HUES48 (cell line): Measurements from ENCODE around the gene SWT1.
"Not testable (repeated sequence)": the region's sequence is repeated elsewhere in the genome, so short reads cannot be mapped to it uniquely, and the experiment has no call there.

Experiments used
- H3K27ac ChIP-seq: one replicate; pipeline ENCODE4 v1.7.0; 2013; ENCODE audit warnings: low read depth, low read length, inconsistent platforms
- H3K27me3 ChIP-seq: 2 replicates; pipeline ENCODE4 v1.6.1; 2013; ENCODE audit warnings: mild to moderate bottlenecking, low read length; ENCODE audit not compliant: control insufficient read depth, insufficient read depth
- H3K36me3 ChIP-seq: 2 replicates; pipeline ENCODE4 v1.6.1; 2013; ENCODE audit warnings: low read length; ENCODE audit not compliant: control insufficient read depth, insufficient read depth
- H3K4me1 ChIP-seq: 2 replicates; pipeline ENCODE4 v1.6.1; 2013; ENCODE audit warnings: mild to moderate bottlenecking, low read length; ENCODE audit not compliant: control insufficient read depth, insufficient read depth
- H3K4me3 ChIP-seq: 2 replicates; pipeline ENCODE4 v1.5.1; 2013; ENCODE audit warnings: mild to moderate bottlenecking, low read depth, low read length
- H3K9ac ChIP-seq: 2 replicates; pipeline ENCODE4 v1.6.1; 2013; ENCODE audit warnings: mild to moderate bottlenecking, low read depth, low read length, moderate library complexity
- H3K9me3 ChIP-seq: 2 replicates; pipeline ENCODE4 v1.6.1; 2013; ENCODE audit warnings: low read length; ENCODE audit not compliant: control insufficient read depth, insufficient read depth

SWT1 gene

GRCh38 chr1:185319139-185319475 is 162.1 kb downstream of the SWT1 start:
- H3K4me1 ChIP-seq = peaks cover 12% of the 10 kb centered on the region
- no peaks in the 10 kb centered on the region for H3K36me3 ChIP-seq
- no peak overlapping the region for H3K27ac ChIP-seq
- no peak overlapping the region for H3K9ac ChIP-seq
- no peaks in the 10 kb centered on the region for H3K27me3 ChIP-seq
- no peaks in the 10 kb centered on the region for H3K9me3 ChIP-seq
- H3K4me3 ChIP-seq = no peak overlapping the region

GRCh38 chr1:185321104-185321503 is 164.1 kb downstream of the SWT1 start:
- not testable (repeated sequence) for H3K27me3 ChIP-seq, H3K4me3 ChIP-seq, H3K36me3 ChIP-seq, H3K9ac ChIP-seq, H3K9me3 ChIP-seq, H3K27ac ChIP-seq, H3K4me1 ChIP-seq

- not testable (repeated sequence) for H3K27me3 ChIP-seq, H3K9me3 ChIP-seq, H3K4me3 ChIP-seq, H3K27ac ChIP-seq, H3K4me1 ChIP-seq, H3K9ac ChIP-seq, H3K36me3 ChIP-seq
Measured at GRCh38 chr1:185321653-185322221, 164.8 kb downstream of the SWT1 start.

GRCh38 chr1:185322636-185323035 is 165.7 kb downstream of the SWT1 start:
- Histone ChIP-seq H3K27me3 (no peaks in the 10 kb centered on the region), H3K9ac (no peak overlapping the region), H3K27ac (no peak overlapping the region), H3K4me1 (peaks cover 2% of the 10 kb centered on the region; the same call in 1 of the 2 replicates), H3K9me3 (no peaks in the 10 kb centered on the region), H3K36me3 (no peaks in the 10 kb centered on the region), H3K4me3 (no peak overlapping the region)

- H3K36me3 ChIP-seq = no peaks in the 10 kb centered on the region
- H3K9me3 ChIP-seq = no peaks in the 10 kb centered on the region
- H3K27me3 ChIP-seq = no peaks in the 10 kb centered on the region
- peaks cover 4% of the 10 kb centered on the region; the same call in 1 of the 2 replicates for H3K4me1 ChIP-seq
- no peak overlapping the region for H3K4me3 ChIP-seq
- no peak overlapping the region for H3K9ac ChIP-seq
- no peak overlapping the region for H3K27ac ChIP-seq
Measured at GRCh38 chr1:185324118-185324517, 167.2 kb downstream of the SWT1 start.

- Histone ChIP-seq H3K4me3 (no peak overlapping the region), H3K27ac (no peak overlapping the region), H3K9ac (no peak overlapping the region), H3K4me1 (peaks cover 5% of the 10 kb centered on the region; the same call in 1 of the 2 replicates), H3K27me3 (no peaks in the 10 kb centered on the region), H3K9me3 (no peaks in the 10 kb centered on the region), H3K36me3 (no peaks in the 10 kb centered on the region)
Measured at GRCh38 chr1:185325413-185325812, 168.4 kb downstream of the SWT1 start.

GRCh38 chr1:185328255-185328654 is 171.3 kb downstream of the SWT1 start:
- H3K4me1 ChIP-seq = peaks cover 5% of the 10 kb centered on the region; the same call in 1 of the 2 replicates
- no peak overlapping the region for H3K27ac ChIP-seq
- H3K36me3 ChIP-seq = no peaks in the 10 kb centered on the region
- no peaks in the 10 kb centered on the region for H3K27me3 ChIP-seq
- no peak overlapping the region for H3K4me3 ChIP-seq
- H3K9ac ChIP-seq = no peak overlapping the region
- H3K9me3 ChIP-seq = no peaks in the 10 kb centered on the region

- Histone ChIP-seq H3K9me3 (no peaks in the 10 kb centered on the region), H3K36me3 (no peaks in the 10 kb centered on the region), H3K9ac (no peak overlapping the region), H3K27me3 (no peaks in the 10 kb centered on the region), H3K4me1 (0 out of 2 replicates have a peak, but pooled peaks cover under 1% of the 10 kb centered on the region), H3K4me3 (no peak overlapping the region), H3K27ac (no peak overlapping the region)
Measured at GRCh38 chr1:185334182-185334581, 177.2 kb downstream of the SWT1 start.

- Histone ChIP-seq H3K9ac (no peak overlapping the region), H3K9me3 (no peaks in the 10 kb centered on the region)
Measured at GRCh38 chr1:185337246-185337645, 180.3 kb downstream of the SWT1 start.

GRCh38 chr1:185338719-185339622 is 182.0 kb downstream of the SWT1 start:
- no peaks in the 10 kb centered on the region for H3K36me3 ChIP-seq
- H3K27me3 ChIP-seq = no peaks in the 10 kb centered on the region
- H3K4me3 ChIP-seq = no peak overlapping the region
- H3K4me1 ChIP-seq = no peaks in the 10 kb centered on the region
- H3K27ac ChIP-seq = no peak overlapping the region
- H3K9me3 ChIP-seq = no peaks in the 10 kb centered on the region
- no peak overlapping the region for H3K9ac ChIP-seq

More at GRCh38 chr1:185337246-185337645, 180.3 kb downstream of the SWT1 start:
- no peak overlapping the region for H3K27ac ChIP-seq
- H3K4me1 ChIP-seq = no peaks in the 10 kb centered on the region
- no peaks in the 10 kb centered on the region for H3K36me3 ChIP-seq
- H3K27me3 ChIP-seq = no peaks in the 10 kb centered on the region
- no peak overlapping the region for H3K4me3 ChIP-seq

GRCh38 chr1:185341196-185341781 is 184.3 kb downstream of the SWT1 start:
- Histone ChIP-seq H3K9ac (no peak overlapping the region), H3K4me1 (no peaks in the 10 kb centered on the region), H3K27ac (peak overlapping the region; percentile 5), H3K27me3 (no peaks in the 10 kb centered on the region), H3K36me3 (no peaks in the 10 kb centered on the region), H3K9me3 (no peaks in the 10 kb centered on the region), H3K4me3 (no peak overlapping the region)
